ENCODE measurements around the gene MAPK14. TPM values are rescaled to one million over a fixed set of nuclear protein-coding genes. Genes with fewer than 3 reads are reported as not detected.

Gene MAPK14
- total and polyA plus RNA-seq, 2 of the 4 experiments (the other 2 are of a cell fraction): 28.4 to 74.4 TPM

DNA sequence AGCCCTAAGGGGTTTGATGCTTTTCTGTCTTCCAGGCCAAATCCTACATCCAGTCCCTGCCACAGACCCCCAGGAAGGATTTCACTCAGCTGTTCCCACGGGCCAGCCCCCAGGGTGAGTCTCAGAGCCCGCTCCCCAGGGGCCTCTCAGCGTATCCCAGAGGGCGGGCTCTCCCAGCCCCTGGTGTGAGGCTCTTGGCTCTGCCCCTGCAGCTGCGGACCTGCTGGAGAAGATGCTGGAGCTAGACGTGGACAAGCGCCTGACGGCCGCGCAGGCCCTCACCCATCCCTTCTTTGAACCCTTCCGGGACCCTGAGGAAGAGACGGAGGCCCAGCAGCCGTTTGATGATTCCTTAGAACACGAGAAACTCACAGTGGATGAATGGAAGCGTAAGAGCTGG lies 111.1 kb downstream of the MAPK14 start:
- Histone ChIP-seq H3K18ac (ENCODE audit: low read depth, low read length) (no peak overlapping the region), H2AFZ (replicated peaks; ENCODE audit: low read length, poor library complexity) (no peak overlapping the region), H2BK20ac (ENCODE audit: low read depth, low read length) (no peak overlapping the region), H3K27me3 (ENCODE audit: control insufficient read depth, insufficient read depth, low read length) (no peaks in the 10 kb centered on the region), H2BK120ac (ENCODE audit: low read depth, low read length) (no peak overlapping the region), H3K9ac (ENCODE audit: low read depth, low read length) (no peak overlapping the region), H2BK5ac (ENCODE audit: low read depth, low read length, poor library complexity, severe bottlenecking) (no peak overlapping the region), H3K4me2 (ENCODE audit: low read depth, low read length) (no peak overlapping the region), H3K23ac (ENCODE audit: low read depth, low read length) (no peak overlapping the region), H4K8ac (ENCODE audit: low read depth in 2 of 2, low read length in 2 of 2) (no peak overlapping the region), H3K9me1 (ENCODE audit: insufficient read depth, low read length) (0 out of 2 replicates have a peak, but pooled peaks cover 4% of the 10 kb centered on the region), H3K9me3 (ENCODE audit: control insufficient read depth, insufficient read depth, low read length) (no peaks in the 10 kb centered on the region), H4K91ac (ENCODE audit: insufficient read depth, low read depth, low read length) (no peak overlapping the region), H3K36me3 (ENCODE audit: control insufficient read depth, insufficient read depth, low read length) (peaks cover 4% of the 10 kb centered on the region), H3K4me1 (ENCODE audit: control insufficient read depth, insufficient read depth, low read length) (0 out of 2 replicates have a peak, but pooled peaks cover 2% of the 10 kb centered on the region), H2BK15ac (ENCODE audit: low read depth, low read length) (no peak overlapping the region), H2AK9ac (replicated peaks; ENCODE audit: low read depth, low read length, poor library complexity) (no peak overlapping the region), H2AK5ac (ENCODE audit: low read depth, low read length) (no peak overlapping the region), H3K27ac (ENCODE audit: insufficient read depth, low read length) (no peak overlapping the region), H4K20me1 (ENCODE audit: insufficient read depth, low read length) (no peaks in the 10 kb centered on the region), H3K4me3 (ENCODE audit: insufficient read depth, low read depth, low read length) (no peak overlapping the region), H4K5ac (ENCODE audit: low read depth, low read length) (no peak overlapping the region), H3K79me1 (ENCODE audit: low read depth in 1 of 2, low read length in 2 of 2) (no peaks in the 10 kb centered on the region), H3K14ac (replicated peaks; ENCODE audit: low read depth, low read length) (no peak overlapping the region), H3K56ac (ENCODE audit: extremely low read depth, insufficient read depth, low read length) (no peak overlapping the region), H3K4ac (ENCODE audit: low read depth, low read length) (no peak overlapping the region)
- ATAC-seq (ENCODE audit: low read depth): no peak
- BruUV-seq (replicated peaks): no TSS peak
- no peak for TF ChIP-seq BHLHE40 (IDR thresholded peaks at IDR 0.05; ENCODE audit: low read depth, low read length)
- TF ChIP-seq NFE2L2 (IDR thresholded peaks at IDR 0.05; ENCODE audit: low read depth, low read length): no peak
- TF ChIP-seq, protein P1, sequence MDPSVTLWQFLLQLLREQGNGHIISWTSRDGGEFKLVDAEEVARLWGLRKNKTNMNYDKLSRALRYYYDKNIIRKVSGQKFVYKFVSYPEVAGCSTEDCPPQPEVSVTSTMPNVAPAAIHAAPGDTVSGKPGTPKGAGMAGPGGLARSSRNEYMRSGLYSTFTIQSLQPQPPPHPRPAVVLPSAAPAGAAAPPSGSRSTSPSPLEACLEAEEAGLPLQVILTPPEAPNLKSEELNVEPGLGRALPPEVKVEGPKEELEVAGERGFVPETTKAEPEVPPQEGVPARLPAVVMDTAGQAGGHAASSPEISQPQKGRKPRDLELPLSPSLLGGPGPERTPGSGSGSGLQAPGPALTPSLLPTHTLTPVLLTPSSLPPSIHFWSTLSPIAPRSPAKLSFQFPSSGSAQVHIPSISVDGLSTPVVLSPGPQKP (IDR thresholded peaks at IDR 0.05; ENCODE audit: borderline replicate concordance, low read depth, low read length): no peak
- no peak for TF ChIP-seq MXI1 (IDR thresholded peaks at IDR 0.05; ENCODE audit: borderline replicate concordance, low read depth, low read length)
- TF ChIP-seq, protein P2, sequence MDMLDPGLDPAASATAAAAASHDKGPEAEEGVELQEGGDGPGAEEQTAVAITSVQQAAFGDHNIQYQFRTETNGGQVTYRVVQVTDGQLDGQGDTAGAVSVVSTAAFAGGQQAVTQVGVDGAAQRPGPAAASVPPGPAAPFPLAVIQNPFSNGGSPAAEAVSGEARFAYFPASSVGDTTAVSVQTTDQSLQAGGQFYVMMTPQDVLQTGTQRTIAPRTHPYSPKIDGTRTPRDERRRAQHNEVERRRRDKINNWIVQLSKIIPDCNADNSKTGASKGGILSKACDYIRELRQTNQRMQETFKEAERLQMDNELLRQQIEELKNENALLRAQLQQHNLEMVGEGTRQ (IDR thresholded peaks at IDR 0.05; ENCODE audit: low read depth, low read length): no peak
- no peak for TF ChIP-seq CHD1 (IDR thresholded peaks at IDR 0.05; ENCODE audit: low read depth, low read length)
- TF ChIP-seq, protein P3, sequence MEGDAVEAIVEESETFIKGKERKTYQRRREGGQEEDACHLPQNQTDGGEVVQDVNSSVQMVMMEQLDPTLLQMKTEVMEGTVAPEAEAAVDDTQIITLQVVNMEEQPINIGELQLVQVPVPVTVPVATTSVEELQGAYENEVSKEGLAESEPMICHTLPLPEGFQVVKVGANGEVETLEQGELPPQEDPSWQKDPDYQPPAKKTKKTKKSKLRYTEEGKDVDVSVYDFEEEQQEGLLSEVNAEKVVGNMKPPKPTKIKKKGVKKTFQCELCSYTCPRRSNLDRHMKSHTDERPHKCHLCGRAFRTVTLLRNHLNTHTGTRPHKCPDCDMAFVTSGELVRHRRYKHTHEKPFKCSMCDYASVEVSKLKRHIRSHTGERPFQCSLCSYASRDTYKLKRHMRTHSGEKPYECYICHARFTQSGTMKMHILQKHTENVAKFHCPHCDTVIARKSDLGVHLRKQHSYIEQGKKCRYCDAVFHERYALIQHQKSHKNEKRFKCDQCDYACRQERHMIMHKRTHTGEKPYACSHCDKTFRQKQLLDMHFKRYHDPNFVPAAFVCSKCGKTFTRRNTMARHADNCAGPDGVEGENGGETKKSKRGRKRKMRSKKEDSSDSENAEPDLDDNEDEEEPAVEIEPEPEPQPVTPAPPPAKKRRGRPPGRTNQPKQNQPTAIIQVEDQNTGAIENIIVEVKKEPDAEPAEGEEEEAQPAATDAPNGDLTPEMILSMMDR (conservative IDR thresholded peaks at IDR 0.05; ENCODE audit: low read depth, low read length): no peak
- TF ChIP-seq MAFK (IDR thresholded peaks at IDR 0.05; ENCODE audit: low read depth, low read length): no peak
- TF ChIP-seq MAZ (IDR thresholded peaks at IDR 0.05; ENCODE audit: borderline replicate concordance, low read depth, low read length): no peak
- TF ChIP-seq FOS (IDR thresholded peaks at IDR 0.05; ENCODE audit: low read depth, low read length): no peak
- no peak for TF ChIP-seq RAD21 (IDR thresholded peaks at IDR 0.05; ENCODE audit: low read length)
- no peak for TF ChIP-seq RCOR1 (IDR thresholded peaks at IDR 0.05; ENCODE audit: insufficient replicate concordance, low read length)
- TF ChIP-seq CEBPB (IDR thresholded peaks at IDR 0.05; ENCODE audit: low read depth, low read length): no peak
- no peak for TF ChIP-seq POLR2A (IDR thresholded peaks at IDR 0.05; ENCODE audit: low read depth, low read length)
- TF ChIP-seq RFX5 (IDR thresholded peaks at IDR 0.05; ENCODE audit: low read depth, low read length): no peak
- no peak for TF ChIP-seq SMC3 (IDR thresholded peaks at IDR 0.05; ENCODE audit: low read depth, low read length)
- CTCF ChIA-PET: no interaction called here
- no peak for DNase-seq
- WGBS, 2 experiments (ENCODE audit: extremely low coverage in 2 of 2, insufficient read length in 1 of 2): 78% methylated on average over 12 of the region's 15 CpGs; no CpG with 5 or more reads in 1 of the 2 experiments
- in situ Hi-C loops (cut with MboI; ENCODE audit: low sequenced_read_pairs): no loop called here
- intact Hi-C loops (cut with micrococcal nuclease): no loop called here
- POLR2A ChIA-PET (ENCODE audit: unreplicated experiment): no interaction called here
- dilution Hi-C loops (cut with HindIII; ENCODE audit: low sequenced_read_pairs, unreplicated experiment): no loop called here
